Measurements from ENCODE around the gene BCR. TPM values are rescaled to one million over a fixed set of nuclear protein-coding genes. Genes with fewer than 3 reads are reported as not detected.

BCR gene
- total and polyA plus RNA-seq, 2 experiments from 2014 or later = 38.8 to 42.2 TPM

GRCh38 chr22:23305321-23305910 lies 125.1 kb downstream of the BCR start:
- peaks cover 3% of the 10 kb centered on the region for H3K4me1 ChIP-seq (ENCODE audit: insufficient read depth)
- no peak overlapping the region for H3K4me2 ChIP-seq
- H2AFZ ChIP-seq = no peak overlapping the region
- no peaks in the 10 kb centered on the region for H3K27me3 ChIP-seq
- no peaks in the 10 kb centered on the region for H3K79me2 ChIP-seq
- 88% methylated on average over 8 of the region's 9 CpGs for WGBS (ENCODE audit: low lambda C conversion rate, missing lambda C conversion rate)
- H3K4me3 ChIP-seq = no peak overlapping the region
- DNase-seq (ENCODE audit: low spot score) = no peak
- no peaks in the 10 kb centered on the region for H3K36me3 ChIP-seq (replicated peaks; ENCODE audit: insufficient read depth, low read depth)
- no peak for TF ChIP-seq EZH2 (IDR thresholded peaks at IDR 0.05; ENCODE audit: borderline replicate concordance)
- TF ChIP-seq, protein P1, sequence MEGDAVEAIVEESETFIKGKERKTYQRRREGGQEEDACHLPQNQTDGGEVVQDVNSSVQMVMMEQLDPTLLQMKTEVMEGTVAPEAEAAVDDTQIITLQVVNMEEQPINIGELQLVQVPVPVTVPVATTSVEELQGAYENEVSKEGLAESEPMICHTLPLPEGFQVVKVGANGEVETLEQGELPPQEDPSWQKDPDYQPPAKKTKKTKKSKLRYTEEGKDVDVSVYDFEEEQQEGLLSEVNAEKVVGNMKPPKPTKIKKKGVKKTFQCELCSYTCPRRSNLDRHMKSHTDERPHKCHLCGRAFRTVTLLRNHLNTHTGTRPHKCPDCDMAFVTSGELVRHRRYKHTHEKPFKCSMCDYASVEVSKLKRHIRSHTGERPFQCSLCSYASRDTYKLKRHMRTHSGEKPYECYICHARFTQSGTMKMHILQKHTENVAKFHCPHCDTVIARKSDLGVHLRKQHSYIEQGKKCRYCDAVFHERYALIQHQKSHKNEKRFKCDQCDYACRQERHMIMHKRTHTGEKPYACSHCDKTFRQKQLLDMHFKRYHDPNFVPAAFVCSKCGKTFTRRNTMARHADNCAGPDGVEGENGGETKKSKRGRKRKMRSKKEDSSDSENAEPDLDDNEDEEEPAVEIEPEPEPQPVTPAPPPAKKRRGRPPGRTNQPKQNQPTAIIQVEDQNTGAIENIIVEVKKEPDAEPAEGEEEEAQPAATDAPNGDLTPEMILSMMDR (IDR thresholded peaks at IDR 0.05; ENCODE audit: poor library complexity) = no peak
- TF ChIP-seq EZH2phosphoT487 (IDR thresholded peaks at IDR 0.05; ENCODE audit: low read depth, severe bottlenecking, unreplicated experiment) = no peak
- no peaks in the 10 kb centered on the region for H4K20me1 ChIP-seq (ENCODE audit: insufficient read depth, poor library complexity, severe bottlenecking)
- H3K27ac ChIP-seq = peak overlapping the region; percentile 58
- no peaks in the 10 kb centered on the region for H3K9me2 ChIP-seq (replicated peaks; ENCODE audit: insufficient read depth)
- H3K9me3 ChIP-seq (ENCODE audit: low read depth) = no peaks in the 10 kb centered on the region

DNA sequence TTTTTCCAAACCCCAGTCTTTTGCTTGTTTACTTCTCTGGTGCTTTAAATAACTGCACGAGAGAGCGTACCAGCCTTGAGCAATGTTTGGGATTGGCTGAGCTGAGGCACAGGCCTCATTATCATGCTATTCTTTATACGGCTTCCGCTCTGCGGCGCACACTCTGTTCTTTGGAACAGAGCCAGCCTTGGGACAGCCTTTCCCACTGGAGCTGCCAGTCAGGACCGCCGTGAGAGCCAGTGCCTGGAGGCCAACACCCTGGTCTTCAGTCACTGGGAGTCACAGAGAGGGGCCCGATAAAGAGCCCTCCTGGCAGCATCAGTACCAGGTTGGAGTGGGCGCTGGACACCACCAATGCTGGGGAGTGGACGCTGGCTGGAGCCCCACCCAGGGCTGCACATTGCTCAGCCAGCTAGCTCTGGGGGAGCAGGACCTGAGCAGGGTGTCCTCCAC lies 125.6 kb downstream of the BCR start:
- no peaks in the 10 kb centered on the region for H3K79me2 ChIP-seq
- peaks cover 3% of the 10 kb centered on the region for H3K4me1 ChIP-seq (ENCODE audit: insufficient read depth)
- H4K20me1 ChIP-seq (ENCODE audit: insufficient read depth, poor library complexity, severe bottlenecking) = no peaks in the 10 kb centered on the region
- WGBS (ENCODE audit: low lambda C conversion rate, missing lambda C conversion rate) = 77% methylated on average over 11 of the region's 11 CpGs
- no peaks in the 10 kb centered on the region for H3K27me3 ChIP-seq
- H3K27ac ChIP-seq = peak overlapping the region; percentile 30
- no peak overlapping the region for H3K4me3 ChIP-seq
- no peak overlapping the region for H2AFZ ChIP-seq
- H3K9me2 ChIP-seq (replicated peaks; ENCODE audit: insufficient read depth) = no peaks in the 10 kb centered on the region
- TF ChIP-seq EZH2 (IDR thresholded peaks at IDR 0.05; ENCODE audit: borderline replicate concordance) (no peak), EZH2phosphoT487 (IDR thresholded peaks at IDR 0.05; ENCODE audit: low read depth, severe bottlenecking, unreplicated experiment) (no peak)
- TF ChIP-seq, protein P1 (IDR thresholded peaks at IDR 0.05; ENCODE audit: poor library complexity) = no peak
- H3K36me3 ChIP-seq (replicated peaks; ENCODE audit: insufficient read depth, low read depth) = no peaks in the 10 kb centered on the region
- peak; percentile 69 for DNase-seq (ENCODE audit: low spot score)
- no peak overlapping the region for H3K4me2 ChIP-seq
- H3K9me3 ChIP-seq (ENCODE audit: low read depth) = no peaks in the 10 kb centered on the region

DNA sequence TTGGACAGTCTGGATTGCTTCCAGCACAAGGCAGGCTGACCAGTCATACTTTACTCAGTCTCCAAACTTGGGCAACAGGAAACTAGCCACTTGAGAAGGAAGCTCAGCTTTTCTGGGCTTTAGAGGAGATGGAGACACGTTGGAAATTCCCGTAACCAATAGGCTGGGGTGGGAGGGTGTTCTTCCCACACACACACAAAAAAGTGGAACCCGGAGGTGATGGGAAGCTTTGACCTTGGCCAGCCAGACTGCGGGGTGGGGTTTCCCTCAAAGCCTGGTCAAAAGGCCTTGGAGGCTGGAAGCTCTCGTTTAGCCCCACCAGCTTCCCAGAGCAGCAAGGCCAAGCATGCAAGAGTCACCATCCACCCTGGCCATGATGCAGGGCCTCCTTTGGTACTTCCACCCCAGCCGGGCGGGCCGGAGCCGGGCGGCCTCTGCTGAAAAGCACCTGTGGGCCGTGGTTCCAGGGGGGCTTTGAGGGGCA lies 126.2 kb downstream of the BCR start:
- Histone ChIP-seq H4K20me1 (ENCODE audit: insufficient read depth, poor library complexity, severe bottlenecking) (no peaks in the 10 kb centered on the region), H3K9me2 (replicated peaks; ENCODE audit: insufficient read depth) (no peaks in the 10 kb centered on the region), H3K9me3 (ENCODE audit: low read depth) (no peaks in the 10 kb centered on the region), H3K79me2 (no peaks in the 10 kb centered on the region), H3K4me1 (ENCODE audit: insufficient read depth) (peaks cover 3% of the 10 kb centered on the region), H3K27me3 (no peaks in the 10 kb centered on the region), H3K4me2 (no peak overlapping the region), H3K4me3 (no peak overlapping the region), H2AFZ (no peak overlapping the region), H3K36me3 (replicated peaks; ENCODE audit: insufficient read depth, low read depth) (no peaks in the 10 kb centered on the region), H3K27ac (peak overlapping the region; percentile 30)
- TF ChIP-seq EZH2phosphoT487 (IDR thresholded peaks at IDR 0.05; ENCODE audit: low read depth, severe bottlenecking, unreplicated experiment) = no peak
- no peak for TF ChIP-seq EZH2 (IDR thresholded peaks at IDR 0.05; ENCODE audit: borderline replicate concordance)
- TF ChIP-seq, protein P1 (IDR thresholded peaks at IDR 0.05; ENCODE audit: poor library complexity) = no peak
- DNase-seq (ENCODE audit: low spot score) = no peak
- 91% methylated on average over 11 of the region's 11 CpGs for WGBS (ENCODE audit: low lambda C conversion rate, missing lambda C conversion rate)

Measured in hepatocyte (in vitro differentiated cells).